SK-N-MC (cell line): ENCODE results near the gene PPARG.

Experiments used
- EZH2 ChIP-seq: fragments of 200-600 bp; sonication (generic); IDR thresholded peaks from one replicate; pipeline ENCODE4 v1.6.1; 2017; ENCODE audit warnings: antibody characterized with exemption
- FOXP2 ChIP-seq: optimal IDR thresholded peaks from 2 replicates; pipeline ENCODE3; 2011; ENCODE audit warnings: mild to moderate bottlenecking, moderate library complexity; ENCODE audit not compliant: insufficient read depth; ENCODE audit errors: extremely low read length, control extremely low read depth
- POLR2AphosphoS5 ChIP-seq: IDR thresholded peaks from 2 replicates; pipeline ENCODE4 v1.6.1; 2012; ENCODE audit warnings: mild to moderate bottlenecking, low read depth, low read length, borderline replicate concordance

DNA sequence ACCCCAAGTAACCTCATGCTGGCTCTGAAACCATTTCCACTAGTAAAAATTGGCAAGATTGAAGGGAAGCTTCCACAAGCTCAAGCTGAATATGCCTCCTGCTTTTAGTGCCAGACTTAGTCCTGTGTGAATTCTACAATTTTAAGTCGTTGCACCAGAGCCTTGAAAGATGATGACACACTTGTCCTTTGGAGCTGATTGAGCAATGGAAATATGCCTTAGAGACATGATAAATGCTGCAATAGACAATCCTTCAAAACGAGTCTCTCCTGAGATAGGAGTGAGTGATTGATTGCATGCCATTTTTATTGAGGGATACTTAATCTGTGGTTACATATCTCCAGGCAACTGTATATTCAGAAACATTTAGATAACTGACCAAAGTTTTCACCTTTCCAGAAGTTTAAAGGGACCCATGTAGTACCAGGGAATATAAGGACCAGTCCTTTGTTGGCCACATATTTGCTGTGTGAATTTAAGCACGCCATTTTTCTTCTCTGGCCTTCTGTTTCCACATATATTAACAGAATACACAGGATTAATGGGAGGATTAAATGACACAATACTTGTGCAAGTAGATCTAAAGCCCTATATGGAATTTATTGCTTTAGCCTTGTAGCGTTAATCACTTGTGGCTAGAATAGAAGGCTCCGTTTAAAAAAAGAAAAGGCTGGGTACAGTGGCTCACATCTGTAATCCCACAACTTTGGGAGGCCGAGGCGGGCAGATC, 65.1 kb downstream of the PPARG start:
- no peak for TF ChIP-seq EZH2
- TF ChIP-seq POLR2AphosphoS5 = no peak
- no peak for TF ChIP-seq FOXP2
